RWPE2 (cell line): Measurements from ENCODE around the gene AEBP1.

Source experiments
- ATAC-seq: fragments of 200-7000 bp; cut with Tn5 transposase; 3 replicates; pipeline ENCODE4 v1.9.1; 2021; ENCODE audit warnings: low read depth
- DNase-seq: peaks from one replicate; pipeline ENCODE4 v3.0.0-alpha.2; 2020; ENCODE audit warnings: low spot score
- H3K27ac ChIP-seq: fragments of 450-650 bp; 2 replicates; pipeline ENCODE4 v1.5.1; 2017; ENCODE audit warnings: mild to moderate bottlenecking; ENCODE audit not compliant: poor library complexity, severe bottlenecking
- H3K27me3 ChIP-seq: fragments of 250-450 bp; sonication (Bioruptor Pico); 2 replicates; pipeline ENCODE4 v1.5.1; 2021; ENCODE audit warnings: mild to moderate bottlenecking, moderate library complexity; ENCODE audit not compliant: insufficient read depth, poor library complexity, severe bottlenecking
- H3K36me3 ChIP-seq: fragments of 250-450 bp; sonication (Bioruptor Pico); 2 replicates; pipeline ENCODE4 v1.5.1; 2020; ENCODE audit warnings: low read depth, mild to moderate bottlenecking, moderate library complexity
- H3K4me1 ChIP-seq: fragments of 250-450 bp; sonication (Bioruptor Pico); 2 replicates; pipeline ENCODE4 v1.5.1; 2021; ENCODE audit warnings: mild to moderate bottlenecking, moderate library complexity; ENCODE audit not compliant: insufficient read depth, poor library complexity, severe bottlenecking
- H3K4me3 ChIP-seq: fragments of 250-450 bp; sonication (Bioruptor Pico); 2 replicates; pipeline ENCODE4 v1.5.1; 2021; ENCODE audit warnings: mild to moderate bottlenecking, moderate library complexity; ENCODE audit not compliant: severe bottlenecking
- H3K9me3 ChIP-seq: fragments of 250-450 bp; sonication (Bioruptor Pico); 2 replicates; pipeline ENCODE4 v1.5.1; 2021; ENCODE audit warnings: mild to moderate bottlenecking, moderate library complexity; ENCODE audit not compliant: severe bottlenecking
- CTCF ChIP-seq: fragments of 450-650 bp; IDR thresholded peaks from one replicate; pipeline ENCODE4 v1.5.1; 2017; ENCODE audit warnings: mild to moderate bottlenecking, moderate library complexity; ENCODE audit not compliant: poor library complexity, severe bottlenecking

Gene AEBP1

GRCh38 chr7:44072364-44073231 lies 31.5 kb upstream of the AEBP1 start:
- peaks cover 26% of the 10 kb centered on the region for H3K36me3 ChIP-seq
- peak; percentile 89 for TF ChIP-seq CTCF
- peaks cover 34% of the 10 kb centered on the region for H3K4me1 ChIP-seq
- H3K4me3 ChIP-seq: peak overlapping the region; percentile 23
- H3K9me3 ChIP-seq: no peaks in the 10 kb centered on the region
- H3K27ac ChIP-seq: peak overlapping the region; percentile 97
- peak; percentile 57 for ATAC-seq
- H3K27me3 ChIP-seq: no peaks in the 10 kb centered on the region
- DNase-seq: peak; percentile 96

GRCh38 chr7:44073664-44074348 lies 30.3 kb upstream of the AEBP1 start:
- no peak for TF ChIP-seq CTCF
- ATAC-seq (peak; percentile 69), DNase-seq (peak; percentile 94)
- peak overlapping the region; percentile 97 for H3K27ac ChIP-seq
- H3K27me3 ChIP-seq: no peaks in the 10 kb centered on the region
- peak overlapping the region; percentile 23 for H3K4me3 ChIP-seq
- H3K9me3 ChIP-seq: no peaks in the 10 kb centered on the region
- H3K4me1 ChIP-seq: peaks cover 34% of the 10 kb centered on the region
- H3K36me3 ChIP-seq: peaks cover 36% of the 10 kb centered on the region

- no peak for ATAC-seq
- no peak for DNase-seq
- Histone ChIP-seq H3K4me3 (no peak overlapping the region), H3K27ac (peak overlapping the region; percentile 97), H3K27me3 (no peaks in the 10 kb centered on the region), H3K36me3 (peaks cover 39% of the 10 kb centered on the region), H3K4me1 (peaks cover 34% of the 10 kb centered on the region), H3K9me3 (no peaks in the 10 kb centered on the region)
- TF ChIP-seq CTCF: no peak
These were observed 29.8 kb upstream of the AEBP1 start for GRCh38 chr7:44074349-44074695.

GRCh38 chr7:44075296-44076075 lies 28.7 kb upstream of the AEBP1 start:
- Histone ChIP-seq H3K36me3 (peaks cover 50% of the 10 kb centered on the region), H3K9me3 (no peaks in the 10 kb centered on the region), H3K27me3 (no peaks in the 10 kb centered on the region), H3K4me1 (peaks cover 30% of the 10 kb centered on the region), H3K27ac (peak overlapping the region; percentile 97), H3K4me3 (no peak overlapping the region)
- ATAC-seq (no peak), DNase-seq (no peak)
- TF ChIP-seq CTCF: no peak
